GM21723 (cell line): ENCODE data around the gene RYR1.
"Not testable (repeated sequence)": the region's sequence is repeated elsewhere in the genome, so short reads cannot be mapped to it uniquely, and the experiment has no call there.

Experiments
- ATAC-seq: cut with Tn5 transposase; IDR thresholded peaks from one replicate; pipeline ENCODE4 v1.9.1; 2021; ENCODE audit warnings: mild to moderate bottlenecking, moderate library complexity; ENCODE audit not compliant: unreplicated experiment

RYR1 gene

DNA sequence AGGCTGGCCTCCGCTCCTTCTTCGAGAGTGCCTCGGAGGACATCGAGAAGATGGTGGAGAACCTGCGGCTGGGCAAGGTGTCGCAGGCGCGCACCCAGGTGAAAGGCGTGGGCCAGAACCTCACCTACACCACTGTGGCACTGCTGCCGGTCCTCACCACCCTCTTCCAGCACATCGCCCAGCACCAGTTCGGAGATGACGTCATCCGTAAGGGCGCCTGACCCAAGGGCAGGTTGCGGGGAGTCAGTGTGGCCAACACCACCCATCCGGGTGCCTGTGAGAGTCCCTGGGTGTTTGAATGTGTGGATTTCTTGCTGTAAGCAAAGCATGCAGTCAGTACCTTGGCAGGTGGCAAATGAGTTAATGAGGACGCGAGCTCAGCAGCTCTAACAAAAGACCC is 78.8 kb downstream of the RYR1 start:
- ATAC-seq: no peak

DNA sequence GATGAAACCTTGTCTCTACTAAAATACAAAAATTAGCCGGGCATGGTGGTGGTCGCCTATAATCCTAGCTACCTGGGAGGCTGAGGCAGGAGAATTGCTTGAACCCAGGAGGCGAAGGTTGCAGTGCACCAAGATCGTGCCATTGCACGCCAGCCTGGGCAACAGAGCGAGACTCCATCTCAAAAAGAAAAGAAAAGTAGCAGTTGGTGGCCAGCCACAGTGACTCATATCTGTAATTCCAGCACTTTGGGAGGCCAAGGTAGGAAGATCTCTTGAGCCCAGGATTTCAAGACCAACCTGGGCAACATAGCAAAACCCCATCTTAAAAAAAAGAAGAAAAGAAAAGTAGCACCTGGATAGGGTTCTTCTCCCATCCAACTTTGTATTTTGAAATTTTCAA is 79.7 kb downstream of the RYR1 start:
- not testable (repeated sequence) for ATAC-seq

- ATAC-seq: no peak
Observed at GRCh38 chr19:38513762-38514167, 80.3 kb downstream of the RYR1 start.

GRCh38 chr19:38514812-38515633 is 81.5 kb downstream of the RYR1 start:
- ATAC-seq: no peak

- no peak for ATAC-seq
Observed at GRCh38 chr19:38515896-38516295, 82.4 kb downstream of the RYR1 start.

DNA sequence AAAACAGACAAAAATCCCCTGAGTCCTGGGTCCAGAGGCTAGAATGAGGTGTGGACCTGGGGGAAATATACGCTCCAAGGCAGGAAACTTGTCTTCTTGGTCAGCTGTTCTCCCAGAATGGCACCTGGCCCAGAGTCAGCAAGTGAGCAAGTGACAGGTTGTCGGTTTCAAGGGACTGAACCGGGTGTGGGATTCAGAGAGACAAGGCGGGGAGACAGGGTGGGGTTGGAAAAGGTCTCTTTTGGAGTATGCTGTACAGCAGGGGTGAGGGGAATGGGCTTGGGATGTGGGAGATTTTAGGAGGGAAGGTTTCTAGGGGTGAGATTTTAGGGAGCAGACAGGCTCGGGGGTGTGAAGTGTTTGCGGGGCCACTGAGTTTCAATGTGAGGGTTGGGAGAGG is 83.3 kb downstream of the RYR1 start:
- ATAC-seq: no peak

- ATAC-seq: no peak
Observed at GRCh38 chr19:38517321-38517720, 83.8 kb downstream of the RYR1 start.

DNA sequence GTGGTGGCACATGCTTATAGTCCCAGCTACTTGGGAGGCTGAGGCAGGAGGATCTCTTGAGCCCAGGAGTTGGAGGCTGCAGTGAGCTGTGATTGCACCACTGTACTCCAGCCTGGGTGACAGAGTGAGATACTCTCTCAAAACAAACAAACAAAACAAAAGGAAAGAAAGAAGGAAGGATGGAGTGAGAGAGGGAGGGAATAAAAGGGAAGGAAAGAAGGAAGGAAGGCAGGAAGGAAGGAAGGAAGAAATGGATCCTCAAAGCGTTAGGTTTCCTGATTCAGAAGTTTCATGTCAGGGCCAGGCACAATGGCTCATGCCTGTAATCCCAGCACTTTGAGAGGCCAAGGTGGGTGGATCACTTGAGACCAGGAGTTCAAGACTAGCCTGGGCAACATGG is 84.5 kb downstream of the RYR1 start:
- ATAC-seq: not testable (repeated sequence)

GRCh38 chr19:38519168-38519567 is 85.7 kb downstream of the RYR1 start:
- ATAC-seq: no peak

GRCh38 chr19:38519988-38520387 is 86.5 kb downstream of the RYR1 start:
- no peak for ATAC-seq

GRCh38 chr19:38522915-38523314 is 89.4 kb downstream of the RYR1 start:
- ATAC-seq: no peak

DNA sequence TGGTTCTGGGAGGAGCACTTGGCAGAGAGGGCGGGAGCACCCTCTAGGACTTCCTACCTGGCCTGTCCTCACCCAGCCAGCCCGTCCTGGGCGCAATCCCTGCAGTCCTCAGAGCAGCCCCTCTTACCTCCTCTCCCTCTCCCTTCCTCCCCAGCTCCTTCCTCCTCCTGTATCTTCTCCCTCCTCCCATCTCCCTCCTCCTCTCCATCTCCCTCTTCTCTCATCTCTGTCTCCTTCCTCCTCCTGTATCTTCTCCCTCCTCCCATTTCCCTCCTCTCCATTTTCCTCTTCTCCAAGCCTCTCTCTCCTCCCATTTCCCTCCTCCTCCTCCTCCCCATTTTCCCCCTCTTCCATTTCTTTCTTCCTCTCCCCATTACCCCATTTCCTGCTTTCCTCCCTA is 89.8 kb downstream of the RYR1 start:
- no peak for ATAC-seq

DNA sequence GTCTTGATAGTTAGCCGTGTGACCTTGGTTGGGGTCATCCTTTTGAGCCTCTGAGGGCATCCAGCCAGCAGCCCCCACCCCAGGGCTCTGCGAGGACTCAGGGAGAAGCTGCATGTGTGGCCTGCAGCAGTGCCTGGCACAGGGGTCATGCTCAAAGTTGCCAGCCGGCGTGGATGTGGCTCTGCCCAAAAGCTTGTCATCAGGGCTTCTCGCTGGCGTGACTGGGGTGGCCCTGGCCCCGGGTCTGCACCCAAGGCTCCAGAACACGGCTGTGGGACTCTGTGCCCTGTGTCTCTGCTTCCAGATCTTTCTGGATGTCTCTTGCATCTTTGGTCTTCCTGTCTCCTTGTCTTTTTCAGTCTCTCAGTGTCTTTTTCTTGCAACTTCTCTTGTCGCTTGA is 90.9 kb downstream of the RYR1 start:
- ATAC-seq: no peak

DNA sequence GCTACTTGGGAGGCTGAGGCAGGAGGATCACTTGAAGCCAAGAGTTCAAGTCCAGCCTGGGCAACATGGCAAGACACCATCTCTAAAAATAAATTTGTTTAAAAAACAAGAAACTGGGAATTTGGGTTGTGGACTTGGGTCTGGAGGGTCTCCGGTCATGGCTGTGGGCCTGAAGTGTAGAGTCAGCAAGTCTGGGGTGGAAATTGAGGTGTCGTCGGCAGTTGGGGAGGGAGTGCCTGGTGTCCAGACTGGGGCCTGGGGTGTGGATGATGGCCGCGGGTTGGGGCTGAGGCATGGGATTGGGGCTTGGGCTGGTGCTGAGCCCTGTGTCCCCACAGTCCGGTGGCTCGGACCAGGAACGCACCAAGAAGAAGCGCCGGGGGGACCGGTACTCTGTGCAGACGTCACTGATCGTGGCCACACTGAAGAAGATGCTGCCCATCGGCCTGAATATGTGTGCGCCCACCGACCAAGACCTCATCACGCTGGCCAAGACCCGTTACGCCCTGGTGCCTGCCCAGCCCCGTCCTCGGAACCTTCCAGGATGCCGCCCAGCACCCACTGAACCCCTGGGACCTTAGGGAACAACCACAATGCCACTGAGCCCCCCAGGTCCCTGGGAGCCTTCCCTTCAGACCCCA is 91.6 kb downstream of the RYR1 start:
- ATAC-seq: no peak

- no peak for ATAC-seq
Observed at GRCh38 chr19:38526430-38526829, 92.9 kb downstream of the RYR1 start.

DNA sequence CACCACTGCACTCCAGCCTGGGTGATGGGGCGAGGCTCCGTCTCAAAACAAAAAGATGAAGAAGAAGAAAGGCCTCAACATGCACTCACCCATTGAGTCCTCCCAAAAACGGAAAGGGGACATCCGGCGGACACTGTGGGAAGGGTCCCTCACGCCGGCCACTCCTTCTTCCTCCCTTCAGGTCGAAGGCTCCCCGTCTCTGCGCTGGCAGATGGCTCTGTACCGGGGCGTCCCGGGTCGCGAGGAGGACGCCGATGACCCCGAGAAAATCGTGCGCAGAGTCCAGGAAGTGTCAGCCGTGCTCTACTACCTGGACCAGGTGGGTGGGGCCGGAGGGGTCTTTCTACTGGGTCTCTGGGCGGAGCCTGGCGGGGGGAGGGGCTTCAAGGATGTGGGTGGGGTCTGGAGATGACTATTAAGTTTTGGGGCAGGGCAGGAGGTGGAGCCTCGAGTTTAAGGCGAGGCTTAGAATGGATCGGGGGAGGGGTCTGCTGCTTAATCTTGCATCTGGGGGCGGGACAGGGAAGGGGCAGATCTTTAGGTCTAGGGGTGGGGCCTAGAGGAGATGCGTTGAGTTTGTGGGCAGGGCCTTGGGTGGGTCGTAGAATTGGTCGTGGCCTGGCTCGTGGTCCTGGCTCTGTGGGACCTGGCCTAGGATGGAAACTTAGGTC is 94.1 kb downstream of the RYR1 start:
- no peak for ATAC-seq

DNA sequence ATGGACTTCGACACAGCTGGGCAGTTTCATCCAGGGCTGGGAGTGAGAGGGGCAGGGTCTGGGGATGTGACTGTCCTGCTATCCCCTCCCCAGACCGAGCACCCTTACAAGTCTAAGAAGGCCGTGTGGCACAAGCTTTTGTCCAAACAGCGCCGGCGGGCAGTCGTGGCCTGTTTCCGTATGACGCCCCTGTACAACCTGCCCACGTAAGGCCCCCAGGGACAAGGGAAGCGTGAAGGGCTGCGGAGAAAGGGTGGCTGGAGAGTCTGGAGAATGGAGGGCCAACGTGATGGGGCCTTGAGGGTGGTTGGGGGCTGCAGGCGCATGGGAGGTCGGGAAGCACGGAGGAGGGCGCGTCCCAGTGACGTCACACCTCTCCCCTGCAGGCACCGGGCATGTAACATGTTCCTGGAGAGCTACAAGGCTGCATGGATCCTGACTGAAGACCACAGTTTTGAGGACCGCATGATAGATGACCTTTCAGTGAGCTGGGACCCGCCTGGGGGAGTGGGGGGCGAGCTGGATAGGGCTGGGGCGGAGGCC is 94.8 kb downstream of the RYR1 start:
- ATAC-seq: no peak

- no peak for ATAC-seq
Observed at GRCh38 chr19:38528931-38529330, 95.4 kb downstream of the RYR1 start.

DNA sequence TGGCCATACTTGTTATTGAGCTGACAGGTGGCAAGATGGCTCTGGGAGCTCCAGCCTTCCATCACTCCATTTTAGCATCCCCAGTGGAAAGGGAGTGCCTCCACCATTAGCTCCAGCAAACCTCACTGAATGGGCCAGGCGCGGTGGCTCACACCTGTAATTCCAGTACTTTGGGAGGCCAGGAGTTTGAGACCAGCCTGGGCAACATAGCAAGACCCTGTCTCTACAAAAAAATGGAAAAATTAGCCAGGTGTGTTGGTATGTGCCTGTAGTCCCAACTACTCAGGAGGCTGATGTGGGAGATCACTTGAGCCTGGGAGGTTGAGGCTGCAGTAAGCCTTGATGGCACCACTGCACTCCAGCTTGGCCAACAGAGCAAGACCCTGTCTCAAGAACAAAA is 98.0 kb downstream of the RYR1 start:
- no peak for ATAC-seq

- no peak for ATAC-seq
Observed at GRCh38 chr19:38532939-38533338, 99.4 kb downstream of the RYR1 start.

DNA sequence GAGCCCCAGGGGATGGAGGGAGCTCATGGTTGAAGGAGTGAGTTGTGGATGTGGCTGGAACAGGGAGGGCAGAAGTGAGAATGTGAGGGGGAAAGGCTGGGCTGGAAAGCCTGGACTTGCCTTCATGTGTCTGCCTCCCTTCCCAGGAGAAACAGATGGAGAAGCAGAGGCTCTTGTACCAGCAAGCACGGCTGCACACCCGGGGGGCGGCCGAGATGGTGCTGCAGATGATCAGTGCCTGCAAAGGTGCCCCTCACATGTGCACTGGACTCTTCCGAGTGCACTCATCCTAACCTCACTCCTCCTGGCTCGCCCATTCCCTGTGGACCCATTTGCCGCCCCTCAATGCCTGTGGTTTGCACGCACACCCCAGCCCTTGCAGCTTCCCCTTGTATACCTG is 101.1 kb downstream of the RYR1 start:
- no peak for ATAC-seq

DNA sequence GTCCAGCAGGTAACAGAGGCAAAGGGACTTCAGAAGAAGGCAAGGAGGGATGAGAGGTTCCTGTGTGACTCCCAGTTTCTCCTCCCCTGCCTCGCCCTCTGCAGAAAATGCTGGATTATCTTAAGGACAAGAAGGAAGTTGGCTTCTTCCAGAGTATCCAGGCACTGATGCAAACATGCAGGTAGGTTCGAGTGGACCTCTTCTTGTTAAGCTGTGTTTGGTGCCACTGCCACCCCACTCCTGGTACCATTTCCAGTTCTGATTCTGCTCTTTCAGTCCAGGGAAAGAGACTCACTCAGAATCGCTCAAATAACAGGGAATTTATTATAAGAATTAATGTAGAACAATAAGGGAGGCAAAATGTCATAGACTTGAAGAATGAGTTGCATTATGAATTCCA is 101.7 kb downstream of the RYR1 start:
- no peak for ATAC-seq
